ENCODE results near the gene GP1BB. TPM values are rescaled to one million over a fixed set of nuclear protein-coding genes. Genes with fewer than 3 reads are reported as not detected.
A peak's percentile ranks its signal among the peaks of the same experiment; 100 is the strongest.

Gene GP1BB
- total and polyA plus RNA-seq, 11 donors: 1.4 to 52.2 (median 10.7) TPM; not detected in 3

DNA sequence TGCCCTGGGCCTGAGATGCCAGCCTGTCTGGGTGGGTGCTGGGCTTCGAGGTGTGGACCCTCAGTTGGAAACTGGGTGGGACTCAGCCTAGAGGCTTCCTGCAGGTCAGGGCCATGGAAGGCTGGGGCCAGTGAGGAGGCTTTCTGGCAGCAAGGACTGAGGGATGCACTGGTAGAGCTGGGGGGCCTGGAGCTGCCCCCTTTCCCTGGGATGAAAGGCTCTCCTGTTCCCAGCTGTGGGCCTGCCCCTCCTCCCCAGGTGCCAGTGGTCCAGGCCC is 6.6 kb upstream of the GP1BB start:
- 92 to 100% (median 96%) methylated on average over 1 of the region's 1 CpG for WGBS, 4 donors
- no peak for TF ChIP-seq POLR2A (IDR thresholded peaks at IDR 0.05)
- TF ChIP-seq, protein P1, sequence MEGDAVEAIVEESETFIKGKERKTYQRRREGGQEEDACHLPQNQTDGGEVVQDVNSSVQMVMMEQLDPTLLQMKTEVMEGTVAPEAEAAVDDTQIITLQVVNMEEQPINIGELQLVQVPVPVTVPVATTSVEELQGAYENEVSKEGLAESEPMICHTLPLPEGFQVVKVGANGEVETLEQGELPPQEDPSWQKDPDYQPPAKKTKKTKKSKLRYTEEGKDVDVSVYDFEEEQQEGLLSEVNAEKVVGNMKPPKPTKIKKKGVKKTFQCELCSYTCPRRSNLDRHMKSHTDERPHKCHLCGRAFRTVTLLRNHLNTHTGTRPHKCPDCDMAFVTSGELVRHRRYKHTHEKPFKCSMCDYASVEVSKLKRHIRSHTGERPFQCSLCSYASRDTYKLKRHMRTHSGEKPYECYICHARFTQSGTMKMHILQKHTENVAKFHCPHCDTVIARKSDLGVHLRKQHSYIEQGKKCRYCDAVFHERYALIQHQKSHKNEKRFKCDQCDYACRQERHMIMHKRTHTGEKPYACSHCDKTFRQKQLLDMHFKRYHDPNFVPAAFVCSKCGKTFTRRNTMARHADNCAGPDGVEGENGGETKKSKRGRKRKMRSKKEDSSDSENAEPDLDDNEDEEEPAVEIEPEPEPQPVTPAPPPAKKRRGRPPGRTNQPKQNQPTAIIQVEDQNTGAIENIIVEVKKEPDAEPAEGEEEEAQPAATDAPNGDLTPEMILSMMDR (IDR thresholded peaks at IDR 0.05): no peak
- ATAC-seq: no peak

DNA sequence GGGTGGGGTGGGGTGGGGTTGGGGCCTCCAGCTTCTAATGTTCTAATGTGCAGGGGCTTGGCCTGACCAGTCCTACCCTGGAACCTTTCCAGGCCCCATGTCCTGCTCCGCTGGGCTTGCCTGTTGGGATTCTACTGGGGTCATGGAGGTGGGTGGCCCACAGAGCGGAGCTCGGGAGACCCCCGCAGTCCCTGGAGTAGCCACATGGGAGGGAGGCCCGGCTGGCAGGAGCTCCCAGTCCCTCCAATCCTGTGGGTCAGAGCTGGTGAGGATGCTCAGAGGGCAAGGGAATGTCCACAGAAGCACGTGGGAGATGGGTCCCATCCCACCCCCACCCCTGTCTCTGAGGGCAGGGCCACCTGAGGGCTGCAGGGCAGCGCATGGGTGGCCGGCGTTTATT is 6.2 kb upstream of the GP1BB start:
- peaks cover 0 to 22% (median 13%) of the 10 kb centered on the region in 9 donors for H3K36me3 ChIP-seq
- intact Hi-C loops (cut with DNase I): loop anchor here in 6 of 10 donors (2.0 to 10.0 kb wide), 8 partner anchors 35 to 422 kb away; partner anchors contain the start of genes CDC45 (in 1 of the 6), CLTCL1 (in 1 of the 6) and UFD1 (in 1 of the 6)
- ATAC-seq: no peak
- H3K9me3 ChIP-seq: no peaks in the 10 kb centered on the region
- H3K27ac ChIP-seq: no peak overlapping the region
- DNase-seq: peak in 2 of 5 donors; percentile 27 to 62
- peaks cover 0 to 79% (median 31%) of the 10 kb centered on the region in 12 donors for H3K4me1 ChIP-seq
- peak overlapping the region in 1 of 12 donors; percentile 72 for H3K4me3 ChIP-seq
- peaks cover 0 to 51% (median 3%) of the 10 kb centered on the region in 9 donors for H3K27me3 ChIP-seq
- 70 to 100% (median 78%) methylated on average over 2 to 9 of the region's 9 CpGs for WGBS, 4 donors
- no peak for TF ChIP-seq POLR2A (IDR thresholded peaks at IDR 0.05)
- TF ChIP-seq, protein P1 (IDR thresholded peaks at IDR 0.05): no peak

More for the DNA sequence above, 6.6 kb upstream of the GP1BB start:
- peaks cover 0 to 47% (median 3%) of the 10 kb centered on the region in 9 donors for H3K27me3 ChIP-seq
- H3K27ac ChIP-seq: no peak overlapping the region
- H3K36me3 ChIP-seq: peaks cover 0 to 20% (median 9%) of the 10 kb centered on the region in 9 donors
- DNase-seq: peak in 2 of 5 donors; percentile 17 to 57
- H3K4me3 ChIP-seq: no peak overlapping the region
- peaks cover 0 to 75% (median 29%) of the 10 kb centered on the region in 12 donors for H3K4me1 ChIP-seq
- no peaks in the 10 kb centered on the region for H3K9me3 ChIP-seq
- intact Hi-C loops (cut with DNase I): loop anchor here in 6 of 10 donors (2.0 to 10.0 kb wide), 8 partner anchors 34 to 422 kb away; partner anchors contain the start of genes CDC45 (in 1 of the 6), CLTCL1 (in 1 of the 6) and UFD1 (in 1 of the 6)

DNA sequence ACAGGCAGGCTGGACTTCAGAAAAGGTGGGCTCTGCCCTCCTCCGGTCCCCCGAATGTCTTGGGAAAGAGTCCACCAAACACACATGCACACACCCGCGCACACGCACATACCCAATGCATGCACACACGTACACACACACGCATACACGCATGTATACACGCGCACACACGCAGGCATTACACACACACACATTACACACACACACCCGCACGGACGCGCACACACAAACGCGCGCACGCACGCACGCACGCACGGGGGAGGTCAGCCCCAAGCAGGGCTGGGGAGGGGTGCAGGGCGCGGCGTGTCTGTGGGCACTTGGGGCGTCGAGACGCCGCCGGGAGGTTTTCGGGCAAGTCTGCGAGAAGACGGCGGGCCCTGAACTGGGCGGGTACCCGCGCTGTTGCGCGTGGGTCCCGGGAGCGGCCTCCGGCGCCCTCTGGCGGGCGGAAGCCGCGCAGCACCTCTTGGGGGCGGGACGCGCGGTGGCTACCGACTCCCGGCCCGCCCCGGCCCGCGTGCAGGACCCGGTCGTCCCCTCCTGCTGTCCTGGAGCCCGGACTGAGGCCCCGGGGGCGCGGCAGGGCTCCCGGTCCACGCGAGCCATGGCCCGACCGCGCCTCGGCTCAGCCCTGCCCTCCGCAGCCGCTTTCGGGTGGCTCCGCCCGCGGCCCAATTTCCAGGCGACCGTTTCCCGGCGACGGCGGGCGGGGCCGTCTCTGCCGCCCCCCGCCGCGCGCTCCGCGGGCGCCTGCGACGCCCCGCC is 5.5 kb upstream of the GP1BB start:
- Histone ChIP-seq H3K4me3 (peak overlapping the region; percentile 61 to 83 (median 66)), H3K27me3 (peaks cover 0 to 58% (median 6%) of the 10 kb centered on the region in 9 donors), H3K9me3 (no peaks in the 10 kb centered on the region), H3K36me3 (peaks cover 0 to 29% (median 14%) of the 10 kb centered on the region in 9 donors), H3K4me1 (peaks cover 0 to 86% (median 37%) of the 10 kb centered on the region in 12 donors), H3K27ac (peak overlapping the region; percentile 74 to 99 (median 91))
- DNase-seq (peak; percentile 71 to 90 (median 83)), ATAC-seq (peak; percentile 9 to 76 (median 53))
- 8 to 10% (median 8%) methylated on average over 80 to 96 of the region's 96 CpGs for WGBS, 4 donors
- TF ChIP-seq, protein P1 (IDR thresholded peaks at IDR 0.05): peak; percentile 90 to 100 (median 98)
- TF ChIP-seq POLR2A (IDR thresholded peaks at IDR 0.05): peak in 1 of 2 donors; percentile 22
- intact Hi-C loops (cut with DNase I): loop anchor here in 8 of 10 donors (1.0 to 10.0 kb wide), 9 partner anchors 36 to 423 kb away; partner anchors contain the start of genes CDC45 (in 1 of the 8), CLTCL1 (in 1 of the 8) and UFD1 (in 1 of the 8)
